Panc1 (cell line): ENCODE measurements around the gene VSTM2L.

Experiments
- POLR2AphosphoS5 ChIP-seq: IDR thresholded peaks from 2 replicates; pipeline ENCODE4 v1.6.1; 2012; ENCODE audit warnings: mild to moderate bottlenecking, low read depth, low read length, moderate library complexity
- SIN3A ChIP-seq: IDR thresholded peaks from 2 replicates; pipeline ENCODE4 v1.6.1; 2012; ENCODE audit warnings: low read depth, mild to moderate bottlenecking, low read length, moderate library complexity, borderline replicate concordance; ENCODE audit not compliant: insufficient read depth
- TF ChIP-seq, protein P1 (sequence below): fragments of 450-650 bp; IDR thresholded peaks from 2 replicates; pipeline ENCODE4 v1.5.1; 2017; ENCODE audit warnings: mild to moderate bottlenecking
- TF ChIP-seq, protein P2 (sequence below), 2 experiments: IDR thresholded peaks; 2 replicates each; pipeline ENCODE4 v1.6.1; 2011 to 2012; ENCODE audit warnings: low read depth in 2 of 2, control low read depth in 1 of 2, low read length in 1 of 2, mild to moderate bottlenecking in 1 of 2, moderate library complexity in 1 of 2; ENCODE audit not compliant: insufficient read depth in 1 of 2

DNA sequence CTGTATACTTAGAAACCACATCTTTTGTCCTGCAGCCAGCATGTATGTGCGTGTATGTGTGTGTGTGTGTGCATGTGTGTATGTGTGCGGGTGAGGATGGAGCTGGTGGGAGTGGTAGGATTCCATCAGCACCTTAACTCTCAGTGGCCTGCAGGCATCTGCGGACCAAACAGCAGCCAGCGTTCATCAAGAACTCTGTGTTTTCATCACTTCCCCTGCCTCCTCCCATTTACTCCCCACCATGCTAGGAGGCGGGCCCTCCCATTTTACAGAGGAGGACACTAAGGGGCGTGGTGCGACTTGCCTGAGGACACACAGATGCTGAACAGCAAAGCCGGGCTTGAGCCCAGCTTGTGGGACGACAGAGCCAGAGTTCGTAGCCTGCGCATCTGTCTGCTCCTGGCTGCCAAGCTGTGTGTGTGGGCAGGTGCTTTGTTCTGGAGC lies 8.9 kb downstream of the VSTM2L start:
- no peak for TF ChIP-seq POLR2AphosphoS5
- TF ChIP-seq, protein P1, sequence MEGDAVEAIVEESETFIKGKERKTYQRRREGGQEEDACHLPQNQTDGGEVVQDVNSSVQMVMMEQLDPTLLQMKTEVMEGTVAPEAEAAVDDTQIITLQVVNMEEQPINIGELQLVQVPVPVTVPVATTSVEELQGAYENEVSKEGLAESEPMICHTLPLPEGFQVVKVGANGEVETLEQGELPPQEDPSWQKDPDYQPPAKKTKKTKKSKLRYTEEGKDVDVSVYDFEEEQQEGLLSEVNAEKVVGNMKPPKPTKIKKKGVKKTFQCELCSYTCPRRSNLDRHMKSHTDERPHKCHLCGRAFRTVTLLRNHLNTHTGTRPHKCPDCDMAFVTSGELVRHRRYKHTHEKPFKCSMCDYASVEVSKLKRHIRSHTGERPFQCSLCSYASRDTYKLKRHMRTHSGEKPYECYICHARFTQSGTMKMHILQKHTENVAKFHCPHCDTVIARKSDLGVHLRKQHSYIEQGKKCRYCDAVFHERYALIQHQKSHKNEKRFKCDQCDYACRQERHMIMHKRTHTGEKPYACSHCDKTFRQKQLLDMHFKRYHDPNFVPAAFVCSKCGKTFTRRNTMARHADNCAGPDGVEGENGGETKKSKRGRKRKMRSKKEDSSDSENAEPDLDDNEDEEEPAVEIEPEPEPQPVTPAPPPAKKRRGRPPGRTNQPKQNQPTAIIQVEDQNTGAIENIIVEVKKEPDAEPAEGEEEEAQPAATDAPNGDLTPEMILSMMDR: no peak
- no peak for TF ChIP-seq SIN3A
- TF ChIP-seq, protein P2, sequence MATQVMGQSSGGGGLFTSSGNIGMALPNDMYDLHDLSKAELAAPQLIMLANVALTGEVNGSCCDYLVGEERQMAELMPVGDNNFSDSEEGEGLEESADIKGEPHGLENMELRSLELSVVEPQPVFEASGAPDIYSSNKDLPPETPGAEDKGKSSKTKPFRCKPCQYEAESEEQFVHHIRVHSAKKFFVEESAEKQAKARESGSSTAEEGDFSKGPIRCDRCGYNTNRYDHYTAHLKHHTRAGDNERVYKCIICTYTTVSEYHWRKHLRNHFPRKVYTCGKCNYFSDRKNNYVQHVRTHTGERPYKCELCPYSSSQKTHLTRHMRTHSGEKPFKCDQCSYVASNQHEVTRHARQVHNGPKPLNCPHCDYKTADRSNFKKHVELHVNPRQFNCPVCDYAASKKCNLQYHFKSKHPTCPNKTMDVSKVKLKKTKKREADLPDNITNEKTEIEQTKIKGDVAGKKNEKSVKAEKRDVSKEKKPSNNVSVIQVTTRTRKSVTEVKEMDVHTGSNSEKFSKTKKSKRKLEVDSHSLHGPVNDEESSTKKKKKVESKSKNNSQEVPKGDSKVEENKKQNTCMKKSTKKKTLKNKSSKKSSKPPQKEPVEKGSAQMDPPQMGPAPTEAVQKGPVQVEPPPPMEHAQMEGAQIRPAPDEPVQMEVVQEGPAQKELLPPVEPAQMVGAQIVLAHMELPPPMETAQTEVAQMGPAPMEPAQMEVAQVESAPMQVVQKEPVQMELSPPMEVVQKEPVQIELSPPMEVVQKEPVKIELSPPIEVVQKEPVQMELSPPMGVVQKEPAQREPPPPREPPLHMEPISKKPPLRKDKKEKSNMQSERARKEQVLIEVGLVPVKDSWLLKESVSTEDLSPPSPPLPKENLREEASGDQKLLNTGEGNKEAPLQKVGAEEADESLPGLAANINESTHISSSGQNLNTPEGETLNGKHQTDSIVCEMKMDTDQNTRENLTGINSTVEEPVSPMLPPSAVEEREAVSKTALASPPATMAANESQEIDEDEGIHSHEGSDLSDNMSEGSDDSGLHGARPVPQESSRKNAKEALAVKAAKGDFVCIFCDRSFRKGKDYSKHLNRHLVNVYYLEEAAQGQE (IDR thresholded peaks at IDR 0.05; ENCODE audit: insufficient read depth in 1 of 2, low read depth in 2 of 2, low read length in 1 of 2): no peak
